HepG2 (cell line): ENCODE measurements around the gene POLR1G. TPM values are rescaled to one million over a fixed set of nuclear protein-coding genes. Genes with fewer than 3 reads are reported as not detected.

Experiments
- BHLHE40 ChIP-seq: IDR thresholded peaks from 2 replicates; pipeline ENCODE4 v1.6.1; 2011; ENCODE audit warnings: low read length, improper control_type of control experiment
- FOXO1 ChIP-seq: sonication (generic); formaldehyde crosslinking; IDR thresholded peaks from 2 replicates; pipeline ENCODE4 v1.4.0; 2020; ENCODE audit warnings: missing genetic modification reagents
- KDM3A ChIP-seq: IDR thresholded peaks from 2 replicates; pipeline ENCODE4 v1.6.1; 2018; ENCODE audit warnings: low read depth, missing compliant biosample characterization
- KLF16 ChIP-seq, 2 experiments: sonication (generic) in 1 of 2; formaldehyde crosslinking in 1 of 2; IDR thresholded peaks; 2 replicates each; pipeline versions ENCODE4 v1.6.1 to v1.8.0; 2016 to 2023; ENCODE audit warnings: missing genetic modification reagents in 2 of 2, missing compliant biosample characterization in 1 of 2
- LCORL ChIP-seq, 2 experiments: fragments of 450-650 bp in 1 of 2; sonication (generic) in 1 of 2; formaldehyde crosslinking in 1 of 2; IDR thresholded peaks; 2 replicates each; pipeline versions ENCODE4 v1.5.0 to v1.6.1; 2017 to 2020; ENCODE audit warnings: antibody characterized with exemption in 1 of 2, missing genetic modification reagents in 1 of 2
- MEF2D ChIP-seq: sonication (generic); formaldehyde crosslinking; IDR thresholded peaks from 2 replicates; pipeline ENCODE4 v1.5.1; 2020; ENCODE audit warnings: mild to moderate bottlenecking, missing genetic modification reagents
- NFIC ChIP-seq: IDR thresholded peaks from 2 replicates; pipeline ENCODE4 v1.6.1; 2012; ENCODE audit warnings: mild to moderate bottlenecking, low read length, inconsistent platforms
- REPIN1 ChIP-seq: sonication (generic); formaldehyde crosslinking; IDR thresholded peaks from 2 replicates; pipeline ENCODE4 v1.8.0; 2022; ENCODE audit warnings: missing genetic modification reagents, low read depth, mild to moderate bottlenecking, borderline replicate concordance
- TP53 ChIP-seq: sonication (generic); formaldehyde crosslinking; conservative IDR thresholded peaks from 2 replicates; pipeline ENCODE4 v1.4.0; 2020; ENCODE audit warnings: missing genetic modification reagents
- ZBTB26 ChIP-seq: IDR thresholded peaks from 2 replicates; pipeline ENCODE4 v1.6.1; 2016; ENCODE audit warnings: missing compliant biosample characterization, missing genetic modification reagents, borderline replicate concordance
- ZNF780A ChIP-seq: sonication (generic); formaldehyde crosslinking; IDR thresholded peaks from 2 replicates; pipeline ENCODE4 v1.8.0; 2022; ENCODE audit warnings: mild to moderate bottlenecking, missing genetic modification reagents, moderate library complexity
- ZNF790 ChIP-seq: sonication (generic); formaldehyde crosslinking; IDR thresholded peaks from 2 replicates; pipeline ENCODE4 v1.8.0; 2022; ENCODE audit warnings: missing genetic modification reagents, mild to moderate bottlenecking, borderline replicate concordance
- polyA plus RNA-seq, 8 experiments: library from polyadenylated mRNA; depleted of rRNA in 3 of 8; stranded (reverse) in 7 of 8; unstranded in 1 of 8; fragments of >200 nt; fragmentation: Illumina TruSeq in 4 of 8; extraction: Trizol in 4 of 8; gene quantifications; 2 replicates each; pipeline versions ENCODE4 v1.2.1 to v1.2.3, GENCODE V29; 2011 to 2016; ENCODE audit warnings: low read depth in 4 of 8, missing spikeins in 1 of 8, mixed read lengths in 1 of 8; ENCODE audit not compliant: insufficient read depth in 1 of 8
- total RNA-seq, 5 experiments: library from RNA; depleted of rRNA; stranded (reverse); fragments of >200 nt; fragmentation: Illumina TruSeq; extraction: Trizol; gene quantifications; 2 replicates each; pipeline ENCODE4 v1.2.3, GENCODE V29; 2016; ENCODE audit warnings: low read depth in 1 of 5
- TF ChIP-seq, protein P1 (sequence below): sonication (generic); formaldehyde crosslinking; IDR thresholded peaks from 2 replicates; pipeline ENCODE4 v1.9.0; 2021; ENCODE audit warnings: mild to moderate bottlenecking, missing genetic modification reagents
- TF ChIP-seq, protein P2 (sequence below): IDR thresholded peaks from 2 replicates; pipeline ENCODE4 v1.6.1; 2012; ENCODE audit warnings: low read length, improper control_type of control experiment
- TF ChIP-seq, protein P3 (sequence below): IDR thresholded peaks from 2 replicates; pipeline ENCODE4 v1.6.1; 2016

POLR1G gene
- total and polyA plus RNA-seq, 2 of the 13 experiments (the other 11 are each of a cell fraction or from before 2014, with no cell fraction given) = 3.5 to 20.8 TPM

GRCh38 chr19:45455707-45456499, 49.5 kb downstream of the POLR1G start (continued):
- TF ChIP-seq, protein P1, sequence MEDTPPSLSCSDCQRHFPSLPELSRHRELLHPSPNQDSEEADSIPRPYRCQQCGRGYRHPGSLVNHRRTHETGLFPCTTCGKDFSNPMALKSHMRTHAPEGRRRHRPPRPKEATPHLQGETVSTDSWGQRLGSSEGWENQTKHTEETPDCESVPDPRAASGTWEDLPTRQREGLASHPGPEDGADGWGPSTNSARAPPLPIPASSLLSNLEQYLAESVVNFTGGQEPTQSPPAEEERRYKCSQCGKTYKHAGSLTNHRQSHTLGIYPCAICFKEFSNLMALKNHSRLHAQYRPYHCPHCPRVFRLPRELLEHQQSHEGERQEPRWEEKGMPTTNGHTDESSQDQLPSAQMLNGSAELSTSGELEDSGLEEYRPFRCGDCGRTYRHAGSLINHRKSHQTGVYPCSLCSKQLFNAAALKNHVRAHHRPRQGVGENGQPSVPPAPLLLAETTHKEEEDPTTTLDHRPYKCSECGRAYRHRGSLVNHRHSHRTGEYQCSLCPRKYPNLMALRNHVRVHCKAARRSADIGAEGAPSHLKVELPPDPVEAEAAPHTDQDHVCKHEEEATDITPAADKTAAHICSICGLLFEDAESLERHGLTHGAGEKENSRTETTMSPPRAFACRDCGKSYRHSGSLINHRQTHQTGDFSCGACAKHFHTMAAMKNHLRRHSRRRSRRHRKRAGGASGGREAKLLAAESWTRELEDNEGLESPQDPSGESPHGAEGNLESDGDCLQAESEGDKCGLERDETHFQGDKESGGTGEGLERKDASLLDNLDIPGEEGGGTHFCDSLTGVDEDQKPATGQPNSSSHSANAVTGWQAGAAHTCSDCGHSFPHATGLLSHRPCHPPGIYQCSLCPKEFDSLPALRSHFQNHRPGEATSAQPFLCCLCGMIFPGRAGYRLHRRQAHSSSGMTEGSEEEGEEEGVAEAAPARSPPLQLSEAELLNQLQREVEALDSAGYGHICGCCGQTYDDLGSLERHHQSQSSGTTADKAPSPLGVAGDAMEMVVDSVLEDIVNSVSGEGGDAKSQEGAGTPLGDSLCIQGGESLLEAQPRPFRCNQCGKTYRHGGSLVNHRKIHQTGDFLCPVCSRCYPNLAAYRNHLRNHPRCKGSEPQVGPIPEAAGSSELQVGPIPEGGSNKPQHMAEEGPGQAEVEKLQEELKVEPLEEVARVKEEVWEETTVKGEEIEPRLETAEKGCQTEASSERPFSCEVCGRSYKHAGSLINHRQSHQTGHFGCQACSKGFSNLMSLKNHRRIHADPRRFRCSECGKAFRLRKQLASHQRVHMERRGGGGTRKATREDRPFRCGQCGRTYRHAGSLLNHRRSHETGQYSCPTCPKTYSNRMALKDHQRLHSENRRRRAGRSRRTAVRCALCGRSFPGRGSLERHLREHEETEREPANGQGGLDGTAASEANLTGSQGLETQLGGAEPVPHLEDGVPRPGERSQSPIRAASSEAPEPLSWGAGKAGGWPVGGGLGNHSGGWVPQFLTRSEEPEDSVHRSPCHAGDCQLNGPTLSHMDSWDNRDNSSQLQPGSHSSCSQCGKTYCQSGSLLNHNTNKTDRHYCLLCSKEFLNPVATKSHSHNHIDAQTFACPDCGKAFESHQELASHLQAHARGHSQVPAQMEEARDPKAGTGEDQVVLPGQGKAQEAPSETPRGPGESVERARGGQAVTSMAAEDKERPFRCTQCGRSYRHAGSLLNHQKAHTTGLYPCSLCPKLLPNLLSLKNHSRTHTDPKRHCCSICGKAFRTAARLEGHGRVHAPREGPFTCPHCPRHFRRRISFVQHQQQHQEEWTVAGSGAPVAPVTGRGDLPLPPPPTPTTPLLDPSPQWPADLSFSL (CRISPR knock-in tag) = peak; percentile 47; the same call in 1 of the 2 replicates
- TF ChIP-seq ZBTB26 (no peak; the same call in 1 of the 2 replicates), FOXO1 (CRISPR knock-in tag) (peak; percentile 48; the same call in 1 of the 2 replicates), LCORL (IDR thresholded peaks at IDR 0.05) (no peak), LCORL (CRISPR knock-in tag; IDR thresholded peaks at IDR 0.05) (peak; percentile 97), ZNF790 (no peak), KLF16 (CRISPR knock-in tag; IDR thresholded peaks at IDR 0.05) (no peak), MEF2D (CRISPR knock-in tag) (peak; percentile 79), NFIC (0 out of 2 replicates have a peak, but pooled peaks have one; percentile 56), KDM3A (CRISPR knock-in tag) (0 out of 2 replicates have a peak, but pooled peaks have one; percentile 59), BHLHE40 (peak; percentile 93), ZNF780A (no peak), TP53 (0 out of 2 replicates have a peak, but pooled peaks have one; percentile 14), REPIN1 (CRISPR knock-in tag) (no peak)
- TF ChIP-seq, protein P2, sequence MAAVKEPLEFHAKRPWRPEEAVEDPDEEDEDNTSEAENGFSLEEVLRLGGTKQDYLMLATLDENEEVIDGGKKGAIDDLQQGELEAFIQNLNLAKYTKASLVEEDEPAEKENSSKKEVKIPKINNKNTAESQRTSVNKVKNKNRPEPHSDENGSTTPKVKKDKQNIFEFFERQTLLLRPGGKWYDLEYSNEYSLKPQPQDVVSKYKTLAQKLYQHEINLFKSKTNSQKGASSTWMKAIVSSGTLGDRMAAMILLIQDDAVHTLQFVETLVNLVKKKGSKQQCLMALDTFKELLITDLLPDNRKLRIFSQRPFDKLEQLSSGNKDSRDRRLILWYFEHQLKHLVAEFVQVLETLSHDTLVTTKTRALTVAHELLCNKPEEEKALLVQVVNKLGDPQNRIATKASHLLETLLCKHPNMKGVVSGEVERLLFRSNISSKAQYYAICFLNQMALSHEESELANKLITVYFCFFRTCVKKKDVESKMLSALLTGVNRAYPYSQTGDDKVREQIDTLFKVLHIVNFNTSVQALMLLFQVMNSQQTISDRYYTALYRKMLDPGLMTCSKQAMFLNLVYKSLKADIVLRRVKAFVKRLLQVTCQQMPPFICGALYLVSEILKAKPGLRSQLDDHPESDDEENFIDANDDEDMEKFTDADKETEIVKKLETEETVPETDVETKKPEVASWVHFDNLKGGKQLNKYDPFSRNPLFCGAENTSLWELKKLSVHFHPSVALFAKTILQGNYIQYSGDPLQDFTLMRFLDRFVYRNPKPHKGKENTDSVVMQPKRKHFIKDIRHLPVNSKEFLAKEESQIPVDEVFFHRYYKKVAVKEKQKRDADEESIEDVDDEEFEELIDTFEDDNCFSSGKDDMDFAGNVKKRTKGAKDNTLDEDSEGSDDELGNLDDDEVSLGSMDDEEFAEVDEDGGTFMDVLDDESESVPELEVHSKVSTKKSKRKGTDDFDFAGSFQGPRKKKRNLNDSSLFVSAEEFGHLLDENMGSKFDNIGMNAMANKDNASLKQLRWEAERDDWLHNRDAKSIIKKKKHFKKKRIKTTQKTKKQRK = no peak
- TF ChIP-seq, protein P3, sequence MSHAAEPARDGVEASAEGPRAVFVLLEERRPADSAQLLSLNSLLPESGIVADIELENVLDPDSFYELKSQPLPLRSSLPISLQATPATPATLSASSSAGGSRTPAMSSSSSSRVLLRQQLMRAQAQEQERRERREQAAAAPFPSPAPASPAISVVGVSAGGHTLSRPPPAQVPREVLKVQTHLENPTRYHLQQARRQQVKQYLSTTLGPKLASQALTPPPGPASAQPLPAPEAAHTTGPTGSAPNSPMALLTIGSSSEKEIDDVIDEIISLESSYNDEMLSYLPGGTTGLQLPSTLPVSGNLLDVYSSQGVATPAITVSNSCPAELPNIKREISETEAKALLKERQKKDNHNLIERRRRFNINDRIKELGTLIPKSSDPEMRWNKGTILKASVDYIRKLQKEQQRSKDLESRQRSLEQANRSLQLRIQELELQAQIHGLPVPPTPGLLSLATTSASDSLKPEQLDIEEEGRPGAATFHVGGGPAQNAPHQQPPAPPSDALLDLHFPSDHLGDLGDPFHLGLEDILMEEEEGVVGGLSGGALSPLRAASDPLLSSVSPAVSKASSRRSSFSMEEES (CRISPR knock-in tag) = peak; percentile 78; the same call in 1 of the 2 replicates
